ENCODE data around the gene ITGB7. TPM values are rescaled to one million over a fixed set of nuclear protein-coding genes. Genes with fewer than 3 reads are reported as not detected.

ITGB7 gene
- total and polyA plus RNA-seq, 4 experiments from 2014 or later = 271 to 397 (median 378) TPM

GRCh38 chr12:53235742-53236442 is 28.8 kb upstream of the ITGB7 start:
- Mint-ChIP-seq H3K27me3 (no peaks in the 10 kb centered on the region), H3K36me3 (peaks cover 0 to 3% of the 10 kb centered on the region in 2 donors), H3K4me1 (peaks cover 45 to 68% (median 53%) of the 10 kb centered on the region in 4 donors), H3K9me3 (no peaks in the 10 kb centered on the region), H3K4me3 (peak overlapping the region; percentile 28 to 87 (median 74)), H3K27ac (peak overlapping the region; percentile 94 to 99 (median 96))
- intact Hi-C loops (cut with micrococcal nuclease) = no loop called here
- Histone ChIP-seq H3K9me3 (ENCODE audit: control insufficient read depth in 1 of 2, low read length in 2 of 2) (no peaks in the 10 kb centered on the region), H3K4me3 (ENCODE audit: low read length in 2 of 2) (peak overlapping the region in 1 of 2 donors; percentile 22), H3K36me3 (ENCODE audit: insufficient read depth, low read length) (no peaks in the 10 kb centered on the region), H3K27ac (ENCODE audit: low read depth, low read length) (peak overlapping the region; percentile 71), H3K27me3 (ENCODE audit: insufficient read depth, low read length) (no peaks in the 10 kb centered on the region), H3K4me1 (ENCODE audit: insufficient read depth, low read length) (peaks cover 63% of the 10 kb centered on the region)
- CTCF ChIA-PET (ENCODE audit: partially characterized antibody) = interaction anchor here (0.7 to 2.7 kb wide), 9 partner anchors 15 to 76 kb away, joined by 3 to 17 read pairs (median 3); no protein-coding TSS in a partner anchor
- no peak for DNase-seq
- POLR2A ChIA-PET (ENCODE audit: partially characterized antibody) = interaction anchor here (0.6 to 16.9 kb wide), 15 partner anchors 8 to 206 kb away, joined by 3 to 333 read pairs (median 4); partner anchors contain the start of genes AAAS, CSAD, ESPL1 and ITGB7

- Mint-ChIP-seq H3K27ac (peak overlapping the region; percentile 94 to 99 (median 96)), H3K36me3 (peaks cover 0 to 3% of the 10 kb centered on the region in 2 donors), H3K4me3 (peak overlapping the region in 5 of 8 donors; percentile 1 to 83 (median 50)), H3K9me3 (no peaks in the 10 kb centered on the region), H3K27me3 (no peaks in the 10 kb centered on the region), H3K4me1 (peaks cover 46 to 72% (median 58%) of the 10 kb centered on the region in 4 donors)
- no peak overlapping the region for H3K4me3 ChIP-seq (ENCODE audit: low read length in 2 of 2)
- CTCF ChIA-PET (ENCODE audit: partially characterized antibody) = interaction anchor here (1.3 to 1.8 kb wide), 4 partner anchors 15 to 75 kb away, joined by 3 to 7 read pairs (median 4); no protein-coding TSS in a partner anchor
- H3K4me1 ChIP-seq (ENCODE audit: insufficient read depth, low read length) = peaks cover 70% of the 10 kb centered on the region
- H3K9me3 ChIP-seq (ENCODE audit: control insufficient read depth in 1 of 2, low read length in 2 of 2) = no peaks in the 10 kb centered on the region
- peak overlapping the region; percentile 71 for H3K27ac ChIP-seq (ENCODE audit: low read depth, low read length)
- POLR2A ChIA-PET (ENCODE audit: partially characterized antibody) = interaction anchor here (1.0 to 16.9 kb wide), 7 partner anchors 9 to 206 kb away, joined by 3 to 333 read pairs (median 4); partner anchors contain the start of genes ESPL1, ITGB7 and PRR13
- intact Hi-C loops (cut with micrococcal nuclease) = no loop called here
- no peaks in the 10 kb centered on the region for H3K27me3 ChIP-seq (ENCODE audit: insufficient read depth, low read length)
- H3K36me3 ChIP-seq (ENCODE audit: insufficient read depth, low read length) = no peaks in the 10 kb centered on the region
- no peak for DNase-seq
These were observed 28.1 kb upstream of the ITGB7 start for GRCh38 chr12:53235164-53235563.

- Histone ChIP-seq H3K27ac (ENCODE audit: low read depth, low read length) (peak overlapping the region; percentile 71), H3K4me1 (ENCODE audit: insufficient read depth, low read length) (peaks cover 77% of the 10 kb centered on the region), H3K27me3 (ENCODE audit: insufficient read depth, low read length) (no peaks in the 10 kb centered on the region), H3K4me3 (ENCODE audit: low read length in 2 of 2) (no peak overlapping the region), H3K36me3 (ENCODE audit: insufficient read depth, low read length) (no peaks in the 10 kb centered on the region), H3K9me3 (ENCODE audit: control insufficient read depth in 1 of 2, low read length in 2 of 2) (no peaks in the 10 kb centered on the region)
- Mint-ChIP-seq H3K36me3 (peaks cover 0 to 3% of the 10 kb centered on the region in 2 donors), H3K4me1 (peaks cover 52 to 75% (median 64%) of the 10 kb centered on the region in 4 donors), H3K27ac (peak overlapping the region; percentile 92 to 99 (median 96)), H3K27me3 (no peaks in the 10 kb centered on the region), H3K4me3 (peak overlapping the region in 6 of 8 donors; percentile 47 to 97 (median 74)), H3K9me3 (no peaks in the 10 kb centered on the region)
- CTCF ChIA-PET (ENCODE audit: partially characterized antibody) = interaction anchor here (1.0 to 2.3 kb wide), 4 partner anchors 9 to 35 kb away, joined by 3 to 6 read pairs (median 4); no protein-coding TSS in a partner anchor
- DNase-seq = no peak
- intact Hi-C loops (cut with micrococcal nuclease) = no loop called here
- POLR2A ChIA-PET (ENCODE audit: partially characterized antibody) = interaction anchor here (1.1 to 16.9 kb wide), 4 partner anchors 10 to 28 kb away, joined by 3 to 333 read pairs (median 14); partner anchors contain the start of gene ITGB7
These were observed 27.3 kb upstream of the ITGB7 start for GRCh38 chr12:53234271-53234914.

- Mint-ChIP-seq H3K27me3 (no peaks in the 10 kb centered on the region), H3K9me3 (no peaks in the 10 kb centered on the region), H3K4me1 (peaks cover 55 to 82% (median 69%) of the 10 kb centered on the region in 4 donors), H3K27ac (peak overlapping the region; percentile 94 to 98 (median 96)), H3K4me3 (peak overlapping the region; percentile 68 to 98 (median 92)), H3K36me3 (peaks cover 0 to 3% of the 10 kb centered on the region in 2 donors)
- intact Hi-C loops (cut with micrococcal nuclease) = no loop called here
- no peak for DNase-seq
- Histone ChIP-seq H3K4me3 (ENCODE audit: low read length in 2 of 2) (peak overlapping the region; percentile 63 to 90), H3K9me3 (ENCODE audit: control insufficient read depth in 1 of 2, low read length in 2 of 2) (no peaks in the 10 kb centered on the region), H3K27ac (ENCODE audit: low read depth, low read length) (peak overlapping the region; percentile 71), H3K36me3 (ENCODE audit: insufficient read depth, low read length) (no peaks in the 10 kb centered on the region), H3K27me3 (ENCODE audit: insufficient read depth, low read length) (no peaks in the 10 kb centered on the region), H3K4me1 (ENCODE audit: insufficient read depth, low read length) (peaks cover 84% of the 10 kb centered on the region)
- CTCF ChIA-PET (ENCODE audit: partially characterized antibody) = interaction anchor here (0.7 to 2.4 kb wide), 10 partner anchors 10 to 35 kb away, joined by 3 to 7 read pairs (median 4); no protein-coding TSS in a partner anchor
- POLR2A ChIA-PET (ENCODE audit: partially characterized antibody) = interaction anchor here (1.4 to 16.9 kb wide), 4 partner anchors 15 to 27 kb away, joined by 4 to 333 read pairs (median 16); partner anchors contain the start of gene ITGB7
These were observed 26.6 kb upstream of the ITGB7 start for GRCh38 chr12:53233671-53234121.

- Mint-ChIP-seq H3K9me3 (no peaks in the 10 kb centered on the region), H3K4me3 (peak overlapping the region; percentile 87 to 98 (median 93)), H3K27me3 (no peaks in the 10 kb centered on the region), H3K27ac (peak overlapping the region; percentile 89 to 98 (median 95)), H3K4me1 (peaks cover 60 to 90% (median 75%) of the 10 kb centered on the region in 4 donors), H3K36me3 (peaks cover 0 to 8% of the 10 kb centered on the region in 2 donors)
- Histone ChIP-seq H3K4me1 (ENCODE audit: insufficient read depth, low read length) (peaks cover 92% of the 10 kb centered on the region), H3K9me3 (ENCODE audit: control insufficient read depth in 1 of 2, low read length in 2 of 2) (no peaks in the 10 kb centered on the region), H3K4me3 (ENCODE audit: low read length in 2 of 2) (peak overlapping the region; percentile 63 to 90), H3K27me3 (ENCODE audit: insufficient read depth, low read length) (no peaks in the 10 kb centered on the region), H3K36me3 (ENCODE audit: insufficient read depth, low read length) (peaks cover under 1% of the 10 kb centered on the region), H3K27ac (ENCODE audit: low read depth, low read length) (peak overlapping the region; percentile 71)
- DNase-seq = peak; percentile 51 to 79 (median 66)
- intact Hi-C loops (cut with micrococcal nuclease) = loop anchor here (1.0 kb wide), 2 partner anchors 13 to 18 kb away; no protein-coding TSS in a partner anchor
- ChIA-PET POLR2A (ENCODE audit: partially characterized antibody) (interaction anchor here (0.5 to 16.9 kb wide), 6 partner anchors 15 to 128 kb away, joined by 3 to 333 read pairs (median 6); partner anchors contain the start of gene ITGB7), CTCF (ENCODE audit: partially characterized antibody) (interaction anchor here (0.7 to 2.4 kb wide), 9 partner anchors 10 to 36 kb away, joined by 3 to 7 read pairs (median 4); no protein-coding TSS in a partner anchor)
These were observed 25.8 kb upstream of the ITGB7 start for GRCh38 chr12:53232646-53233461.
